Measurements from ENCODE around the gene PHLDA2.

GRCh38 chr11:2931420-2931746 is 2.2 kb upstream of the PHLDA2 start:
- TF ChIP-seq POLR2A (IDR thresholded peaks at IDR 0.05) (no peak), CTCF (IDR thresholded peaks at IDR 0.05) (no peak)
